Spleen (tissue), 11 donors: ENCODE data around the gene MACC1. TPM values are rescaled to one million over a fixed set of nuclear protein-coding genes. Genes with fewer than 3 reads are reported as not detected.

Experiments used
- DNase-seq: peaks from one replicate; pipeline ENCODE4 v3.0.0-alpha.2; 2020
- H3K27ac ChIP-seq, 8 donors: fragments of 200-600 bp; sonication (generic) in 7 of 8; 1 replicate in 4 of 8; 2 replicates in 4 of 8; pipeline versions ENCODE4 v1.5.0 to v1.8.0; 2016 to 2021; ENCODE audit warnings: inconsistent platforms in 4 of 8, mild to moderate bottlenecking in 4 of 8, moderate library complexity in 1 of 8
- H3K27me3 ChIP-seq, 7 donors: fragments of 200-600 bp; sonication (generic) in 6 of 7; replicated peaks in 1 of 7; 1 replicate in 4 of 7; 2 replicates in 3 of 7; pipeline versions ENCODE4 v1.5.0 to v1.8.0; 2016 to 2021; ENCODE audit warnings: inconsistent platforms in 3 of 7, mild to moderate bottlenecking in 1 of 7
- H3K36me3 ChIP-seq, 6 donors: fragments of 200-600 bp; sonication (generic) in 5 of 6; 1 replicate in 4 of 6; 2 replicates in 2 of 6; pipeline versions ENCODE4 v1.5.0 to v1.8.0; 2016 to 2021; ENCODE audit warnings: inconsistent platforms in 2 of 6
- H3K4me1 ChIP-seq, 6 donors: fragments of 200-600 bp; sonication (generic) in 5 of 6; 1 replicate in 3 of 6; 2 replicates in 3 of 6; pipeline versions ENCODE4 v1.5.0 to v1.8.0; 2016 to 2021; ENCODE audit warnings: inconsistent platforms in 3 of 6
- H3K4me3 ChIP-seq, 8 donors: fragments of 200-600 bp; sonication (generic) in 7 of 8; 1 replicate in 4 of 8; 2 replicates in 4 of 8; pipeline versions ENCODE4 v1.5.0 to v1.8.0; 2016 to 2021; ENCODE audit warnings: inconsistent platforms in 4 of 8, mild to moderate bottlenecking in 4 of 8, moderate library complexity in 2 of 8
- H3K9me3 ChIP-seq, 8 donors: fragments of 200-600 bp; sonication (generic) in 7 of 8; 1 replicate in 4 of 8; 2 replicates in 4 of 8; pipeline versions ENCODE4 v1.5.0 to v1.8.0; 2016 to 2021; ENCODE audit warnings: inconsistent platforms in 4 of 8
- POLR2A ChIP-seq, 3 donors: fragments of 450-650 bp; IDR thresholded peaks; one replicate each; pipeline ENCODE4 v1.5.1; 2017; ENCODE audit warnings: antibody characterized with exemption in 3 of 3, mild to moderate bottlenecking in 1 of 3
- POLR2AphosphoS5 ChIP-seq, 3 donors: sonication (generic); formaldehyde crosslinking; IDR thresholded peaks; one replicate each; pipeline ENCODE4 v1.5.1; 2017; ENCODE audit warnings: antibody characterized with exemption in 3 of 3
- WGBS, 5 donors: extraction: QIAGEN DNeasy Blood & Tissue Kit in 3 of 5; methylation state at CpG; one replicate each; pipeline versions ENCODE4 v1.1.5 to v1.1.7; 2013 to 2018; 5-methylcytosine and 5-hydroxymethylcytosine counted together
- intact Hi-C: fragments of 100-400 bp; cut with DNase I; formaldehyde crosslinking; loops from one replicate; pipeline ENCODE4 v1.15.0; 2023; ENCODE audit warnings: low total_unique reads
- polyA plus RNA-seq, 3 donors: library from polyadenylated mRNA; stranded (reverse); fragments of 200-250 nt; gene quantifications; one replicate each; pipeline ENCODE4 v1.2.1, GENCODE V29; 2013
- total RNA-seq, 7 donors: library from RNA; depleted of rRNA in 3 of 7; stranded (reverse); fragments of >200 nt in 3 of 7; fragmentation: NEBNext Ultra II Directional in 4 of 7; extraction: Animal tissue kit (Norgen Biotek cat#: 25700) in 4 of 7; gene quantifications; one replicate each; pipeline versions ENCODE4 v1.1.0 to v1.2.1, GENCODE V29; 2016 to 2021
- TF ChIP-seq, protein P1 (sequence below), 11 experiments: fragments of 200-600 bp in 7 of 11; fragments of 450-650 bp in 4 of 11; sonication (generic) in 4 of 11; IDR thresholded peaks in 8 of 11; conservative IDR thresholded peaks in 3 of 11; 1 replicate in 7 of 11; 2 replicates in 4 of 11; pipeline versions ENCODE4 v1.4.0 to v1.8.0; 2016 to 2021; ENCODE audit warnings: antibody characterized with exemption in 11 of 11, inconsistent platforms in 4 of 11, mild to moderate bottlenecking in 1 of 11
- donor health status: healthy with polysubstance abuse.
- donor health status: DM: no; HTN: no; CAD: no; lungs with moderate emphysema.
- donor health status: DM: no; HTN: no; CAD: no.
- donor health status: Bipolar disorder and iron deficiency.
- donor health status: healthy.
- donor health status: DM: no; HTN: no; CAD: no.
- donor health status: DM: yes; HTN: yes; CAD: no.

Gene MACC1
- total and polyA plus RNA-seq, 10 donors: 0.83 to 10.6 (median 4.8) TPM

DNA sequence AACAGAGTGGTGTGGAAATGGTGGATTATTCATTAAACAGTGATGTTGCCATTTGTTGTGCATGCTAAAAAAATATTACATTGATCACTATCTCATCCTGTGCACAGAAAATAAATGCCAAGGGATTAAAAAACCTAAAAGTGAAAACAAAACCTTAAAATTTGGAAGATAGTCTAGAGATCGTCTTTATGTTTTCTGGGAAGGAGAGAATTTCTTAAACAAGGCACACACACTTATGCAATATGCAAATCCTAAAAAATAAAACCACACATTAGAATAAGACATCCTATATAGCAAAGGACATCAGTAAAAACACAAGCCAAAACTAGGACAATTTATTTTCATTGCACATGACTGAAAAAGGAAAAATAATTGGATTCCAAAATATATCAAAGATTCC lies 54.5 kb downstream of the MACC1 start:
- H3K36me3 ChIP-seq: no peaks in the 10 kb centered on the region
- intact Hi-C loops: no loop called here
- WGBS, 5 donors: 51 to 78% (median 64%) methylated on average over 1 of the region's 1 CpG

DNA sequence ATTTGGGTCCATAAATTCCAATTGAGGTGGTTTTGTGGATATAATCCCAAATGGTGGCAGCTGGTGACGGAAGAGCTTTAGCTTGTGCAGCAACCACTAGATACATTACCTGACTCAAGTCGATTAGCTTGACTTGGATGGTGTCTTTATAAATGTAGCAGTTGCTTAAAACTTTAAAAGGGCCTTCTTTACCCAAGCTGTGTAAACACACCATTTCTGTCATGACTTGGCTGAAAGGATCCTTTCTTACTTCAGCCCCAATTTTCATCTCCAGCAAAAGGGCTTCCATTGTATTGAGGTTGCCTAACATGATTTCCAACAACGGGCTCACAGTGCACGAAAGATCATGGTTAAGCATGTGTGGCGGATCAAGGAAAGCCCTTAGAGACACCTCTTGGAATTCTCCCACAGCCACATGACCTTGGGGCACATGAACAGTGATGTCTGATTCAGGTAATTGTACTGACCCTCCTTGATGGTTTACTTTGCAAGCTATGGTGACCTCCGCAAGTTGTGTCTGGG lies 57.9 kb downstream of the MACC1 start:
- intact Hi-C loops: no loop called here
- no peaks in the 10 kb centered on the region for H3K9me3 ChIP-seq
- no peaks in the 10 kb centered on the region for H3K36me3 ChIP-seq
- DNase-seq: no peak
- no peak overlapping the region for H3K27ac ChIP-seq
- H3K27me3 ChIP-seq: no peaks in the 10 kb centered on the region
- no peak overlapping the region for H3K4me3 ChIP-seq
- 91 to 96% (median 96%) methylated on average over 6 of the region's 6 CpGs for WGBS, 5 donors
- TF ChIP-seq POLR2AphosphoS5 (IDR thresholded peaks at IDR 0.05) (no peak), POLR2A (IDR thresholded peaks at IDR 0.05) (no peak)
- TF ChIP-seq, protein P1, sequence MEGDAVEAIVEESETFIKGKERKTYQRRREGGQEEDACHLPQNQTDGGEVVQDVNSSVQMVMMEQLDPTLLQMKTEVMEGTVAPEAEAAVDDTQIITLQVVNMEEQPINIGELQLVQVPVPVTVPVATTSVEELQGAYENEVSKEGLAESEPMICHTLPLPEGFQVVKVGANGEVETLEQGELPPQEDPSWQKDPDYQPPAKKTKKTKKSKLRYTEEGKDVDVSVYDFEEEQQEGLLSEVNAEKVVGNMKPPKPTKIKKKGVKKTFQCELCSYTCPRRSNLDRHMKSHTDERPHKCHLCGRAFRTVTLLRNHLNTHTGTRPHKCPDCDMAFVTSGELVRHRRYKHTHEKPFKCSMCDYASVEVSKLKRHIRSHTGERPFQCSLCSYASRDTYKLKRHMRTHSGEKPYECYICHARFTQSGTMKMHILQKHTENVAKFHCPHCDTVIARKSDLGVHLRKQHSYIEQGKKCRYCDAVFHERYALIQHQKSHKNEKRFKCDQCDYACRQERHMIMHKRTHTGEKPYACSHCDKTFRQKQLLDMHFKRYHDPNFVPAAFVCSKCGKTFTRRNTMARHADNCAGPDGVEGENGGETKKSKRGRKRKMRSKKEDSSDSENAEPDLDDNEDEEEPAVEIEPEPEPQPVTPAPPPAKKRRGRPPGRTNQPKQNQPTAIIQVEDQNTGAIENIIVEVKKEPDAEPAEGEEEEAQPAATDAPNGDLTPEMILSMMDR (IDR thresholded peaks at IDR 0.05 in 8 of 11, conservative IDR thresholded peaks at IDR 0.05 in 3 of 11): no peak
- peaks cover 0 to 9% (median 0%) of the 10 kb centered on the region in 6 donors for H3K4me1 ChIP-seq

More for the DNA sequence above, 54.5 kb downstream of the MACC1 start:
- Histone ChIP-seq H3K27ac (no peak overlapping the region), H3K4me1 (peaks cover 0 to 9% (median 0%) of the 10 kb centered on the region in 6 donors), H3K27me3 (no peaks in the 10 kb centered on the region), H3K4me3 (no peak overlapping the region), H3K9me3 (no peaks in the 10 kb centered on the region)
- TF ChIP-seq, protein P1 (IDR thresholded peaks at IDR 0.05 in 8 of 11, conservative IDR thresholded peaks at IDR 0.05 in 3 of 11): no peak
- TF ChIP-seq POLR2A (IDR thresholded peaks at IDR 0.05): no peak
- no peak for TF ChIP-seq POLR2AphosphoS5 (IDR thresholded peaks at IDR 0.05)
- DNase-seq: no peak

GRCh38 chr7:20158684-20159083 lies 58.5 kb downstream of the MACC1 start:
- DNase-seq: no peak
- Histone ChIP-seq H3K27ac (no peak overlapping the region), H3K4me1 (peaks cover 0 to 9% (median 0%) of the 10 kb centered on the region in 6 donors), H3K4me3 (no peak overlapping the region), H3K36me3 (peaks cover 0 to 6% (median 0%) of the 10 kb centered on the region in 6 donors), H3K27me3 (no peaks in the 10 kb centered on the region), H3K9me3 (no peaks in the 10 kb centered on the region)
- intact Hi-C loops: no loop called here
- TF ChIP-seq POLR2A (IDR thresholded peaks at IDR 0.05) (no peak), POLR2AphosphoS5 (IDR thresholded peaks at IDR 0.05) (no peak)
- TF ChIP-seq, protein P1 (IDR thresholded peaks at IDR 0.05 in 8 of 11, conservative IDR thresholded peaks at IDR 0.05 in 3 of 11): no peak
- 0 to 31% (median 21%) methylated on average over 1 of the region's 1 CpG for WGBS, 5 donors

DNA sequence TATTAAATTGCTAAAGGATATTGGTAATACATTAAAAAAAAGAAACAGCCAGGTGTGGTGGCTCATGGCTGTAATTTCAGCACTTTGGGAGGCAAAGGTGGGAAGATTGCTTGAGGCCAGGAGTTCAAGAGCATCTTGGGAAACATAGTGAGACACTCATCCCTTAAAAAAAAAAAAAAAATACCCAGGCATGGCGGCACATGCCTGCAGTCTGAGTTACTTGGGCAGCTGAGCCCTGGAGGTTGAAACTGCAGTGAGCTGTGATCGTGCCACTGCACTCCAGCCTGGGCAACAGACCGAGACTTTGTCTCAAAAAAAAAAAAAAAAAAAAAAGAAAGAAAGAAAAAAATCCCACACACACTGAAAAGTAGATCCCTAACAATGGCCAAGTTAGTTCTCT lies 59.7 kb downstream of the MACC1 start:
- Histone ChIP-seq H3K9me3 (no peaks in the 10 kb centered on the region), H3K4me3 (no peak overlapping the region), H3K27me3 (no peaks in the 10 kb centered on the region), H3K4me1 (peaks cover 0 to 9% (median 0%) of the 10 kb centered on the region in 6 donors), H3K36me3 (peaks cover 0 to 10% (median 0%) of the 10 kb centered on the region in 6 donors), H3K27ac (no peak overlapping the region)
- 53 to 79% (median 74%) methylated on average over 3 of the region's 3 CpGs for WGBS, 5 donors
- TF ChIP-seq POLR2AphosphoS5 (IDR thresholded peaks at IDR 0.05): no peak
- no peak for TF ChIP-seq POLR2A (IDR thresholded peaks at IDR 0.05)
- TF ChIP-seq, protein P1 (IDR thresholded peaks at IDR 0.05 in 8 of 11, conservative IDR thresholded peaks at IDR 0.05 in 3 of 11): no peak
- intact Hi-C loops: no loop called here
- no peak for DNase-seq
